Coronary artery (tissue), 2 donors: ENCODE data around the gene GATAD2B.
A peak's percentile ranks its signal among the peaks of the same experiment; 100 is the strongest.

Experiments used
- DNase-seq: peaks from one replicate; pipeline ENCODE4 v3.0.0-alpha.2; 2017; ENCODE audit warnings: low spot score
- H3K27ac ChIP-seq, 2 donors: fragments of 200-600 bp; sonication (generic); one replicate each; pipeline ENCODE4 v1.5.1; 2016 to 2019
- H3K4me3 ChIP-seq: fragments of 200-600 bp; sonication (generic); 2 replicates; pipeline ENCODE4 v1.5.1; 2016; ENCODE audit warnings: mild to moderate bottlenecking, moderate library complexity
- CTCF ChIP-seq: fragments of 200-600 bp; sonication (generic); IDR thresholded peaks from one replicate; pipeline ENCODE4 v1.5.1; 2019; ENCODE audit warnings: antibody characterized with exemption

GATAD2B gene

GRCh38 chr1:153929981-153930948 lies 7.5 kb upstream of the GATAD2B start:
- no peak overlapping the region for H3K27ac ChIP-seq
- DNase-seq, result peak; percentile 68

DNA sequence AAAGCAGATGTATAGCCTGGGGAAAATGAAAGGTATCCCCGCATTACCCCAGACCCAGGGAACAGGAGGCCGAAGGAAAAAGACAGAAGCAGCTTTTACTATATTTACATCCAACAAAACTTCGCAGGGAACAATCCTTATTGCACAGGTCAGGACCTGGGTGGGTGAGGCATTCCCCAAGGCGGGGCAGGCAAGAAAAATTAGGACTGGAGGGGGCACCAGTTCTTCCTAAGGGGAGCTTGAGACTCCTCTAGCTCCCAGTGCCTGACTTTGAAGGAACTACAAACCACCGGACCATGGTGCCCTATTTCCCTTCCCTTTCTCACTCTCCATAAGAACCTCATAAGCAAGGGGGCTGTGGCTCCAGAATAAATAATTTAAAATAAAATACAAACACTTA lies 6.7 kb upstream of the GATAD2B start:
- Histone ChIP-seq H3K27ac (no peak overlapping the region), H3K4me3 (no peak overlapping the region)
- no peak for DNase-seq
- no peak for TF ChIP-seq CTCF

More at GRCh38 chr1:153929981-153930948, 7.5 kb upstream of the GATAD2B start:
- no peak for TF ChIP-seq CTCF
- H3K4me3 ChIP-seq, result no peak overlapping the region

GRCh38 chr1:153928791-153929341 lies 6.1 kb upstream of the GATAD2B start:
- no peak overlapping the region for H3K4me3 ChIP-seq
- H3K27ac ChIP-seq, result no peak overlapping the region
- TF ChIP-seq CTCF, result no peak
- DNase-seq, result no peak

- no peak overlapping the region for H3K4me3 ChIP-seq
- H3K27ac ChIP-seq, result no peak overlapping the region
- no peak for DNase-seq
- TF ChIP-seq CTCF, result no peak
Measured at GRCh38 chr1:153928245-153928644, 5.5 kb upstream of the GATAD2B start.

DNA sequence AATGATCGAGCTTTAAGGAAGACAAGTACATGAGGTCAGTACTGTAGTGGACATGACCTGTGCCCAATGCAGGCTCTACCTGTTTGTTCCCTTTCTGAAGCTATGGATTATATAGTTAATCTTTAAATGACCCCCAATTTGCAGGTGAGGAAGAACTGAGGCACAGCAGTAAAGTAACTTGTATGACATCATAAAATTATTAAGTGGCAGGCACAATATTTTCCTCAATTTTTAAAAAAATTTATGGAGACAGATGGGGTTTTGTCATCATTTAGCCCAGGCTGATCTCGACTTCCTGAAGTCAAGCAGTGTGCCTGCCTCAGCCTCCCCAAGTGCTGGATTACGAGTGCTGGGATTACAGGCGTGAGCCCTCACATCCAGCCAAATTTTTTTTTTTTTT lies 3.6 kb upstream of the GATAD2B start:
- no peak for TF ChIP-seq CTCF
- Histone ChIP-seq H3K27ac (no peak overlapping the region), H3K4me3 (no peak overlapping the region)
- no peak for DNase-seq

- peak overlapping the region; percentile 74 to 98 for H3K27ac ChIP-seq
- no peak for TF ChIP-seq CTCF
- peak overlapping the region; percentile 92 for H3K4me3 ChIP-seq
- DNase-seq, result no peak
Measured at GRCh38 chr1:153922076-153922971, 448 bp downstream of the GATAD2B start.
